Embryonic facial prominence (tissue), 1 donor: ENCODE measurements around the gene TMA7.
"Not testable (repeated sequence)": the region's sequence is repeated elsewhere in the genome, so short reads cannot be mapped to it uniquely, and the experiment has no call there.

ENCODE experiments used
- DNase-seq: peaks from one replicate; pipeline ENCODE4 v3.0.0-alpha.2; 2016; ENCODE audit errors: extremely low spot score

Gene TMA7

DNA sequence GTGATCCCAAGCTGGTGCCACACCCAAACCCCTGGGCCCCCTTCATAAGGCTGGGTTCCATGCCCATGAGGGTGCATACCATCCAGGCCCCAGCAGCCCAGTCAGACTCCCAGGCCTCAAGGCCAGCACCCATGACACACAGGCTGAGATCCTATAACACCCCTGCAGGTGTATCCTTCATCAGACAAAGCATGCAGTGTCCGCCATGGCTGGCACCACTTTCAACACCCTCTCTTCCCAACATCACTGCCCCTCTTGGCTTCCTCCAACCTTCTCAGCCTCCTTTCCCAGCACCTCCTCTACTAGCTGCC, 3.6 kb upstream of the TMA7 start:
- DNase-seq, result no peak

DNA sequence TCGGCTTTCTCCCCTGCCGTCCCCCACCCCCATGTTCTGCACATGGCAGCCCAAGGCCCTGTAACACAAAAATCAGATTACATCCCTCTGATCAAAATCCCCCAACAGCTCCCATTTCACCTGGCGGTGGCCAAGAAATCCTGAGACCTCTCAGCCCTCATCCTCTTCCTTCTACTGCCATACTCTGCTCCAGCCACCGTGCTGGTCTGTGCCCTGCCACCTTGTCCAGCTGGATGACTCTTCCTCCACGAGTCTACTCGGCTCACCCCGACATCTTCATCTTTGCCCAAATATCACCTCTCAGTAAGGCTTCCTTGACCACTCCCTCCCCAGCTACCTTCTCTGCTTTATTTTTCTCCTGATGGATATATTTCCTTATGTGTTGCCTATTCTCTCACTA, 3.2 kb upstream of the TMA7 start:
- no peak for DNase-seq

DNA sequence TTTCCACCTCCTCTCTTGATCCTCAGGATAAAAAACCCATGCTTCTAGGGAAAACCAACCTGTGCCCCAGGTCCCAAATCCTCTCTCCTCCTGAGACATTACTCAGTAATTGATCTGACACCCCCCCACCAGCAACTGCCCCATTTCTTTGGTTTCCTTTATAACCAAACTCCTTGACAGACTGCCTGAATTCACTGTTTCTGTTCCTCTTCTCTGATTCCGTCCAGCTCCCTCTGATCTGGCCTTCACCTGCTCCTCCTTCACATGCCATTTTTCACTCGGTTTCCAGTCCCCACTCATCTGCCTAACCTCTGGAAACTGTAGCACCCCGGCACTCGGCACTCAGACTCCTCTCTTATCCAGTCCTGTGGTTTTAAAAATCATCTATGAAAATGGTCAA, 2.2 kb upstream of the TMA7 start:
- DNase-seq, result no peak

DNA sequence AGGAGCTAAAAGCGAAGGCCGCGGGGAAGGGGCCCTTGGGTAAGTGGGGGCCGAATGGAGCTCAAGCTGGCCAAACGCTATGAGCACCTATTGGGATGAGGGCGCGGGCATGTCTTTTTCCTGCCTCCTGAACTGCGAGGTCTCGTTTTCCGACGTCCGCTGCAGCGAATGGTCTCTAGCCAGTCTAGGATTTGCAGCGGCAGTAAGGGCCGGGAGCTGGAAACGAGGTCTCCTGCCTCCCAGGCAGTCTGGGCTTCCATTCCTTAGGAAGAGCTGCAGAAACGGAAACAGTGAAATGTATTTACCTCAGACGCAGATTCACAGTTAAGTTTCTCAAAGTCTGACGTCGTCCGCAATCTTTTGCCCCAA, 517 bp downstream of the TMA7 start:
- no peak for DNase-seq

DNA sequence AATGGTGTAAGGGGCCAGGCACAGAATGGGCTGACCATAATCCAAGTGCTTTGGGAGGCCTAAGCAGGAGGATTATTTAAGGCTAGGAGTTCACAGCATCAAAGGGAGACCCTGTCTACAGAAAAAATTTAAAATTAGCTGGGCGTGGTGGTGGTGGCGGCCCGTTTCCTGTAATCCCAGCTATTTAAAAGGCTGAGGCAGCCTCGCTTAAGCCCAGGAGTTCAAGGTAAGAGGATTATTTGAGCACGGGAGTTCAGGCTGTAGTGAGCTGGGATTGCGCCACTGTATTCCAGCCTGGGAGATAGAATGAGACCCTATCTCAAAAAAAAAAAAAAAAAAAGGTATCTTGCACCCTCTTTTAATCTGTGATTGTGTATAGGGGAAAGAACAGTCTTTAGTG, 1.9 kb downstream of the TMA7 start:
- no peak for DNase-seq

DNA sequence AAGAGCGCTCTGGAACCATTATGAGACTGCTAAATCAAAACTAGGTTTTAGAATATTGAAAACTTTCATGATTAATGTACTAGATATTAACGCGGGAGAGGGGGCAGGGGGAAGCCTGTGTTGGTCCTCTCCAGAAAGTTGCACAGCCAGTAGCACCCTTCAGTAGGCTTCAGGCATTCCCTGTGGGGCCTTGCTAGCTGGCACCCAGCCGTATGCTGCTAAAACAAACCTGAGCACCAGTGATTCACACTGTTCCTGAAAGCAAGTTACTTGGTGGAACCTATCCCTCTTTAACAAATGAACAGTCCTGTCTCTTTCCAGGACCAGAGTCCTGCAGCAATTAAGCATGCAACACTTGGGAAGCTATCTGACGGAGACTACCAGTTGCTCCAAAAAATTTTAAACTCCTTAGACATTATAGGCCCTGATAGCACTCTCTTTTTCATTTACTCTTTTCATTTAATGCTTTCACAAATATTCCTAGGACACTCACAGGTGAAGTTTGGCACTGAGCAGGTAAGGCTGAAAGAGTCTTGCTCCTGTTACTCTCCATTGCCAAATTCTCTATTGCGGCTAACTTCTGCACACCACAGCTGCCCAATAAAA, 5.3 kb downstream of the TMA7 start:
- DNase-seq, result no peak

DNA sequence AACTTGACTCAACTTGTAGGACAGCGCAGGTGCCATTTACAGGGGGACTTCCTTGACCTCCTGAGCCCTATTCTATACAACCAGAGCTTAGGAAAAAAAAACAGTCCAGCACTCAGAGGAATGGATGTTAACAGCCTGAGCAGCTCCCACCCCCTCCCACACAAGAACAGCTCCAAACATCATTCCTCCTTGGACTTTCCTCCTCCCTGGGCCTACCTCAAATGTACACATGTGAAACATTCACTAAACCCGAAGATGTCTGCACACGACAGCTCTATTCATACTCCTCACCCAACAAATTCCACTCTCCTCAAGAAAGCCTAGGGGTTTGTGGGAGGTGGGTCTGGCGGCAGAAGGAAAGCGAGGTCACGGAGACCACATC, 6.0 kb downstream of the TMA7 start:
- DNase-seq, result no peak

DNA sequence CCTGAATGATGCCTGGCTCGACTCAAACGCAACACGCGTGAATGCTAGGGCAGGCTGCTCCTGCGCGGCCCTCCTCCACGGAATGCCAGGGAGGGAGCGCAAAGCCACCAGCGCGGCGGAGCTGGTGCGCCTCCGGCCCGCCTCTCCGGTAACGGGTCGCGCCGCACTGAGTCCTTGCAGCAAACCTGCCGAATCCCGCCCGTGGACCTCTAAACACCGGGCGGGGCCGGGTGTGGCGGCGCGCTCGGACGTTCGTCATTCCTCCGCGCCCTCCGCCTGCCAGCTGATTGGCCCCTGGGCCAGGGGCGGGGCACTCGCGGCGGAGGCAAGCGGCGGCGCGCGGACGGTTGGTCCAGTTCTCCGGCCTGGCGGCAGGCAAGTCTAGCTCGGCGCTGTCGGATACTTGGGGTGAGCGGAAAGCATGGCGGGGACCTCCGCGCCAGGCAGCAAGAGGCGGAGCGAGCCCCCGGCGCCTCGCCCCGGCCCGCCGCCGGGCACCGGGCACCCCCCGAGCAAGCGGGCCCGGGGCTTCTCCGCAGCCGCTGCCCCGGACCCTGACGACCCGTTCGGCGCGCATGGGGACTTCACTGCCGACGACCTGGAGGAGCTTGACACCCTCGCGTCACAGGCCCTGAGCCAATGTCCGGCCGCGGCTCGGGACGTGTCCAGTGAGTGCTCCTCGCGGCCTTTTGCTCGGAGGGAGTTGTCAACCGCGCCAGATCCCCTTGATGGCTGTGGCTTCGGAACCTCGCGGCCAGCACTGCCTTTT, 6.6 kb downstream of the TMA7 start, which contains the start of gene ATRIP:
Gene ATRIP (plus strand): TSS at position 313 of the 769 bp plus-strand sequence. CDS start 109 bp downstream, at position 422.
- peak; percentile 66 for DNase-seq

DNA sequence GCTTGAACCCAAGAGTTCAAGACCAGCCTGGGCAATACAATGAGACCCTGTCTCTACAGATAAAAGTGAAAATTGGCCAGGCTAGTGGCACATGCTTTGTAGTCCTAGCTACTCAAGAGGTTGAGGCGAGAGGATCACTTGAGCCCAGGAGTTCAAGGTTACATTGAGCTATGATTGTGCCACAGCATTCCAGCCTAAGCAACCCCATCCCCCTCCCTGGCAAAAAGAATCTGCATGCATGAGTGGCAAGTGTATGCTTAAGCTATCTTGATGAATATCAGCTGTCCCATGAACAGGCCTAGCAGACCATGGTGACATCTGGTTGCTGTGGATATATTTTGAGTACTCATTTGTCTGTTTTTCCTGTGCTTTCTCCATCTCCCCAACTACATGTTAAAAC, 11.2 kb downstream of the TMA7 start:
- DNase-seq, result no peak

DNA sequence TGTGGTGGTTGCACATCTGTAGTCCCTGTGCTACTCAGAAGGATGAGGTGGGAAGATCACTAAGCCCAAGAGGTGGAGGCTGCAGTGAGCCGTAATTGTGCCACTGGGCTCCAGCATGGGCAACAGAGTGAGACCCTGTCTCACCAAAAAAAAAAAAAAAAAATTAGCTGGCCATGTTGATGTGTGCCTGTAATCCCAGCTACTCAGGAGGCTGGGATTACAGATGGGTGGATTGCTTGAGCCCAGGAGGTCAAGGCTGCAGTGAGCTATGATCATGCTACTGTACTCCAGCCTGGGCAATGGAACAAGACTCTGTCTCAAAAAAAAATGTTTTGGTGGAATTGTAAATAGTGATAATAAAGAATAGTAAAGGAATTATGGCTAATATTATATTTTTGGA, 16.4 kb downstream of the TMA7 start:
- no peak for DNase-seq

DNA sequence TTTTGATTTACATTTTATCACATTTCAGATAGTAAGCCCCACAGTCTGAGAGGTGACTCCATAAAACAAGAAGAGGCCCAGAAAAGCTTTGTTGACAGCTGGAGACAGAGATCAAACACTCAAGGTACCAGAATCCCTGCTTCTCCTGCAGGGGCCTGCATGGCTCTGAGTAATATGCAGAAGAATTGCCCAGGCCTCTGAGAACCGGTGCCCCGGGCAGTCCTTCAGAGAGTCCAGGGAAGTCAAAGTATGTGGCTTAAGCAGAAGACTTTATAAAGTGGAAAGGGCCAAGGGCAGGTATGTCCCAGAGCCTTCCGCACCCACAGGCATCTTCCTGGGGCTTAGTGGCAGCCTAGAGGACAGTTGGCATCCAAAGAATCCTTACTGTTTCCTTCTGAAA, 19.3 kb downstream of the TMA7 start:
- no peak for DNase-seq

DNA sequence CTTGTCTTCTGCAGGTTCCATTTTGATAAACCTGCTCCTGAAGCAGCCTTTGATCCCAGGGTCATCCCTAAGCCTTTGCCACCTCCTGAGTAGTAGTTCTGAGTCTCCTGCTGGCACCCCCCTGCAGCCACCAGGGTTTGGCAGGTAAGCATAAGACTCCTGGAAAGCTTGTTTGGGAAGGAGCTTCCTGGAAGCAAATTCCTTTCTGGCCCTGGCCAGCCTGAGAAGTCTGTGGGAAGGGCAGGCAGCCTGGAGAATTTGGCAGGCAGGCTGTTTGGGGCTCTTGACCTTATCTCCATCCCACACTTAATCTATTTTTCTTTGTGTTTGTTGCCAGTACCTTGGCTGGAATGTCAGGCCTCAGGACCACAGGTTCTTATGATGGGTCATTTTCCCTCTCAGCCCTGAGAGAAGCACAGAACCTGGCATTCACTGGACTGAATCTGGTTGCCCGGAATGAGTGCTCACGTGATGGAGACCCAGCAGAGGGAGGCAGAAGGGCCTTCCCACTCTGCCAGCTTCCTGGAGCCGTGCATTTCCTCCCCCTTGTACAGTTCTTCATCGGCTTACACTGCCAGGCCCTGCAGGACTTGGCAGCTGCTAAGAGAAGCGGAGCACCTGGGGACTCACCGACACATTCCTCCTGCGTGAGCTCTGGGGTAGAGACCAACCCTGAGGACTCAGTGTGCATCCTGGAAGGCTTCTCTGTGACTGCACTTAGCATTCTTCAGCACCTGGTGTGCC, 19.9 kb downstream of the TMA7 start:
- DNase-seq, result no peak

DNA sequence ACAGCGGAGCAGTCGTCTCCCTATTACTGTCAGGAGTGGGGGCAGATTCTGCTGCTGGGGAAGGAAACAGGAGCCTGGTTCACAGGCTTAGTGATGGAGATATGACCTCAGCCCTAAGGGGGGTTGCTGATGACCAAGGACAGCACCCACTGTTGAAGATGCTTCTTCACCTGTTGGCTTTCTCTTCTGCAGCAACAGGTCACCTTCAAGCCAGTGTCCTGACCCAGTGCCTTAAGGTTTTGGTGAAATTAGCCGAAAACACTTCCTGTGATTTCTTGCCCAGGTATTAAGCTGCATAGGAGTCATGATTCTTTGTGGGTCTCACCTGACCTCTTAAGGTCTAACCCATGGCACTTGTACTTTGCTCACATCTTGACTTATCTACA, 20.5 kb downstream of the TMA7 start:
- no peak for DNase-seq

DNA sequence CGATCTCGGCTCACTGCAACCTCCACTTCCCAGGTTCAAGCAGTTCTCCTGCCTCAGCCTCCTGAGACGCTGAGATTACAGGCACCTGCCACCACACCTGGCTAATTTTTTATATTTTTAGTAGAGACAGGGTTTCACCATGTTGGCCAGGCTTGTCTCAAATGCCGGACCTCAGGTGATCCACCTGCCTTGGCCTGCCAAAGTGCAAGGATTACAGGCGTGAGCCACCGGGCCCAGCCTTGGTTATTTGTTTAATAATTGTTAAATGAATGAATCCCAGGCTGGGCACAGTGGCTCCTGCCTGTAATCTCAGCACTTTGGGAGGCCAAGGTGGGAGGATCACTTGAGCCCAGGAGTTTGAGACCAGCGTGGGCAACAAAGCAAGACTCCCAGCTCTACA, 21.7 kb downstream of the TMA7 start:
- DNase-seq, result not testable (repeated sequence)

DNA sequence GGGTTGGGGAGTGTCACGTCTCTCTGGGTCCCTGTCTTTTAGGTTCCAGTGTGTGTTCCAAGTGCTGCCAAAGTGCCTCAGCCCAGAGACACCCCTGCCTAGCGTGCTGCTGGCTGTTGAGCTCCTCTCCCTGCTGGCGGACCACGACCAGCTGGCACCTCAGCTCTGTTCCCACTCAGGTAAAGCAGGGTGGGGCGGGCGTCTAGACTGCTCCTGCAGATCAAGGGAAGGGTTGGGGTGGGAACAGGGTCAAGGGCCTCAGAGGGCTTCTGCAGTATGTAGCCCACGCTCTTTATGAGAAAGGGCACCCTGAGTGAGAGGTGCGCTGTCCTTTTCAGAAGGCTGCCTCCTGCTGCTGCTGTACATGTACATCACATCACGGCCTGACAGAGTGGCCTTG, 23.6 kb downstream of the TMA7 start:
- DNase-seq, result no peak

DNA sequence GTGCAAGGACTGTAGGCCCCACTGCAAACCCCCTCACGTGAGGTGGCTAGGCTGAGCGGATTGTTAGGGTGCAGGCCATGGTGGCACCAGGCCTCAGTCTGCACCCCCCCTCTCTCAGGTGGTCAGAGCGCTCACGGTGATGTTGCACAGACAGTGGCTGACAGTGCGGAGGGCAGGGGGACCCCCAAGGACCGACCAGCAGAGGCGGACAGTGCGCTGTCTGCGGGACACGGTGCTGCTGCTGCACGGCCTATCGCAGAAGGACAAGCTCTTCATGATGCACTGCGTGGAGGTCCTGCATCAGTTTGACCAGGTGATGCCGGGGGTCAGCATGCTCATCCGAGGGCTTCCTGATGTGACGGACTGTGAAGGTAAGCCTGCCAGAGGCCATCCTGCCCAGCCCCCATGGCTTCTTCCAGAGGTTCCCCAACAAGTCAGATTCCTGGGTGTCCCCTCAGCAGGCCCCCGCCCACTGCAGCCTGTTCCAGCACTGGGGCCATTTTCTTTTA, 24.7 kb downstream of the TMA7 start:
- no peak for DNase-seq

DNA sequence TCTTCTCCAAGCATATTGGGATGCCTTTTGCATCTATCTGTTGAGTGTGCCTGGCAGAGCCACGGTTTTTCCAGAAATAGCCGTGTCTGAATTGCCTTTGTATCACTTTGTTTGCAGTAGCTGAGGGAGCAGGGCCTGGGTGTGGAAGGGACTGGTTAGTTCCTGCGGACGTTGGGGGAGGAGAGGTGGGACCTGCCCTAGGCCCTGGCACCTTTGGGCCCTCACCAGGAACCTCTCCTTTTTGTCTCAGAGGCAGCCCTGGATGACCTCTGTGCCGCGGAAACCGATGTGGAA, 25.1 kb downstream of the TMA7 start:
- DNase-seq, result no peak

DNA sequence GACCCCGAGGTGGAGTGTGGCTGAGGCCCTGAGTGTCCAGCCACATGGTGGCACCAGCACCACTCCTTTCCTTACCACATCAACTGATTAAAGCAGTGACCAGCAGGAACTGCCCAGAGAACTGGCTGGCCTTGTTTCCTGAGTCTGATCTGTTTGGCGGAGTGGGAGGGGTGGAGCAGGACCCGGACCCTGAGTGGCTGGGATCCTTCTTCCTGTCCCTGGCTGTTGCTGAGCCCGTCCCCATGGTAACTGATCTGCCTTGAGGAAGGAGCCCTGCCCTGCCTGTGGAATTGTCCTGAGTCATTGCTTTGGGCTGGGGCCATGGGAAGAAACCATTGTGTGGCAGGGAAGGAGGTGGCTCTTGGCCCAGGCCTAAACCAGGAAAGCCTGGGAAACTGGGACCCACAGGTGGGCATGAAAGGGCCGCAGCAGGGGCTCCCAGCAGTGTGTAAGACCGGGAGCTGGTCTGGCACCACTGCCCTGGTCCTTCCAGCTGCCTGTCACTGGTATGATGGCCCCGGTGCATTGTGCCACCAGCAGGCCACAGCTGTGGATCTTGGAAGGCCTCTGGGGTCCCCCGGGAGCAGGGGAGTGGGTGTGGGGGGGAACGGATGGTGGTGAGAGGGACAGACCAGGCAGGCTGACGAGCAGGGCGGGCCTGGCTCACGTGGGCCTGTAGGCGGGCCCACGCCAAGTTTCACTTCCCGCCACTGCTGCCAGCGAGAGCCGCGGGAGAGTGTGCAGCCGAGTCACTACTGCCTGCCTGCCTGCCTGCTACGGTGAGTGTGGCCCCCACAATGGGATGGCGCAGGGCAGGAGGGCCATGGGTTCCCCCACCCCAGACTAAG, 25.7 kb downstream of the TMA7 start:
- DNase-seq, result peak; percentile 88

DNA sequence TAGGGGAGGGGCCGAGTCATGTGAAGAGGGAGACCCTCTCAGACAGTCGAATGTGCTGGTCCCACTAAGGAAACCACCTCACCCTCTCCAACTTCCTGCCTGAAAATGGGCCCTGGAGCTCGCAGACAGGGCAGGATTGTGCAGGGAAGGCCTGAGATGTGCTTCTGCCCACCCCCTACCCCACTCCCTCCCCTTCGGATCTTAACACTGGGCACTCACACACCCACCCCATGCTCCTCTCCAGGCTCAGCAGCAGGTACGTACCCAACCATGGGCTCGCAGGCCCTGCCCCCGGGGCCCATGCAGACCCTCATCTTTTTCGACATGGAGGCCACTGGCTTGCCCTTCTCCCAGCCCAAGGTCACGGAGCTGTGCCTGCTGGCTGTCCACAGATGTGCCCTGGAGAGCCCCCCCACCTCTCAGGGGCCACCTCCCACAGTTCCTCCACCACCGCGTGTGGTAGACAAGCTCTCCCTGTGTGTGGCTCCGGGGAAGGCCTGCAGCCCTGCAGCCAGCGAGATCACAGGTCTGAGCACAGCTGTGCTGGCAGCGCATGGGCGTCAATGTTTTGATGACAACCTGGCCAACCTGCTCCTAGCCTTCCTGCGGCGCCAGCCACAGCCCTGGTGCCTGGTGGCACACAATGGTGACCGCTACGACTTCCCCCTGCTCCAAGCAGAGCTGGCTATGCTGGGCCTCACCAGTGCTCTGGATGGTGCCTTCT, 26.5 kb downstream of the TMA7 start:
- DNase-seq, result no peak

DNA sequence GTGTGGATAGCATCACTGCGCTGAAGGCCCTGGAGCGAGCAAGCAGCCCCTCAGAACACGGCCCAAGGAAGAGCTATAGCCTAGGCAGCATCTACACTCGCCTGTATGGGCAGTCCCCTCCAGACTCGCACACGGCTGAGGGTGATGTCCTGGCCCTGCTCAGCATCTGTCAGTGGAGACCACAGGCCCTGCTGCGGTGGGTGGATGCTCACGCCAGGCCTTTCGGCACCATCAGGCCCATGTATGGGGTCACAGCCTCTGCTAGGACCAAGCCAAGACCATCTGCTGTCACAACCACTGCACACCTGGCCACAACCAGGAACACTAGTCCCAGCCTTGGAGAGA, 27.0 kb downstream of the TMA7 start:
- DNase-seq, result no peak

DNA sequence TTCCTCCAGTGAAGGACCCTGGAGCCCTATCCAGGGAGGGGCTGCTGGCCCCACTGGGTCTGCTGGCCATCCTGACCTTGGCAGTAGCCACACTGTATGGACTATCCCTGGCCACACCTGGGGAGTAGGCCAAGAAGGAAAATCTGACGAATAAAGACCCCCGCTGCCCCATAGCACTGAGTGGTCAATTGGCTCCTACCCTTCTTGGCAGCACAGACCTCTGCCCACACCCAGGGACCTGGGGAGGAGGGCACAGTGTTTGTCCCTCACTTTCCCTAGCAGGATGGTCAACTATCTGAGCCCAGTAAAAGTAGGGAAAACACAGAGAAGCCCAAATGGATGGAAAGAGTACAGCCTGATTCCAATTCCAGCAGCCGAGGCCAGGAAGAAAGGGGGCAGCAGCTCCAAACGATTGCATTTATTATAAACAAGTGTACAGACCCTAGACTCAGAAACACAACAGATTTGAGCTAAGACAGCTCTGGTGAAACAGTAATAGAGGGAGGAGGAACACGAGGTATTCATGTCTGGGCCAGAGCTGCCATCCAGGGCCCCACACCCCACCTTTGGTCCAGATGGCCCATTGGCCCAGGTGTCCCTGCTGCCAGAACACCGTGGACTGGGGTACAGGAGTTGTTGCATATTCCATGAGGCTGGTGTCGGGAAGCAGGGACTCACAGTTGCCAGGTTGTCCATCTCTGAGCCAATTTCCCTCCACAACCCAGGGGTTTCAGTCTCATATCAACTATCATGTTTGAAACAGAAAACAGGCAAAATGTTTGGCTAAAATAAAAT, 27.6 kb downstream of the TMA7 start:
- no peak for DNase-seq
